ENCODE data around the gene GLTP. TPM values are rescaled to one million over a fixed set of nuclear protein-coding genes. Genes with fewer than 3 reads are reported as not detected.

GLTP gene
- total RNA-seq, 2 donors from 2014 or later: 15.2 to 20.9 TPM

GRCh38 chr12:109921982-109922381 is 41.6 kb upstream of the GLTP start:
- WGBS, 2 experiments (ENCODE audit: insufficient coverage in 1 of 2, insufficient read length in 1 of 2): 98% methylated on average over 4 of the region's 4 CpGs; no CpG with 5 or more reads in 1 of the 2 experiments
- no peaks in the 10 kb centered on the region for H3K27me3 ChIP-seq (ENCODE audit: control insufficient read depth, insufficient read depth, low read length, poor library complexity, severe bottlenecking)
- H3K27ac ChIP-seq (ENCODE audit: low read depth, low read length): no peak overlapping the region
- H3K4me1 ChIP-seq (ENCODE audit: control insufficient read depth, insufficient read depth, low read length): no peaks in the 10 kb centered on the region
- Mint-ChIP-seq H3K4me3 (no peak overlapping the region), H3K9me3 (no peaks in the 10 kb centered on the region), H3K36me3 (ENCODE audit: low read depth) (peaks cover 45% of the 10 kb centered on the region), H3K27ac (no peak overlapping the region), H3K27me3 (ENCODE audit: insufficient read depth) (no peaks in the 10 kb centered on the region), H3K4me1 (peaks cover 6% of the 10 kb centered on the region)
- H3K36me3 ChIP-seq (ENCODE audit: control insufficient read depth, insufficient read depth, low read length): peaks cover 33% of the 10 kb centered on the region
- no peak for DNase-seq
- H3K9ac ChIP-seq (ENCODE audit: extremely low read depth, low read length, poor library complexity, severe bottlenecking): no peak overlapping the region
- no peaks in the 10 kb centered on the region for H3K9me3 ChIP-seq (ENCODE audit: control insufficient read depth, low read length)
- no peak overlapping the region for H3K4me3 ChIP-seq (ENCODE audit: low read length)
- no peak for TF ChIP-seq CTCF (conservative IDR thresholded peaks at IDR 0.05)

- no peaks in the 10 kb centered on the region for H3K9me3 Mint-ChIP-seq
- TF ChIP-seq CTCF (conservative IDR thresholded peaks at IDR 0.05): no peak
- H3K4me3 Mint-ChIP-seq: no peak overlapping the region
- no peaks in the 10 kb centered on the region for H3K4me1 ChIP-seq (ENCODE audit: control insufficient read depth, insufficient read depth, low read length)
- H3K36me3 ChIP-seq (ENCODE audit: control insufficient read depth, insufficient read depth, low read length): peaks cover 39% of the 10 kb centered on the region
- WGBS, 2 experiments (ENCODE audit: insufficient coverage in 1 of 2, insufficient read length in 1 of 2): 91 to 93% methylated on average over 9 to 11 of the region's 11 CpGs
- no peaks in the 10 kb centered on the region for H3K9me3 ChIP-seq (ENCODE audit: control insufficient read depth, low read length)
- peaks cover 6% of the 10 kb centered on the region for H3K4me1 Mint-ChIP-seq
- no peak overlapping the region for H3K9ac ChIP-seq (ENCODE audit: extremely low read depth, low read length, poor library complexity, severe bottlenecking)
- no peak for DNase-seq
- no peak overlapping the region for H3K27ac ChIP-seq (ENCODE audit: low read depth, low read length)
- no peaks in the 10 kb centered on the region for H3K27me3 ChIP-seq (ENCODE audit: control insufficient read depth, insufficient read depth, low read length, poor library complexity, severe bottlenecking)
- H3K36me3 Mint-ChIP-seq (ENCODE audit: low read depth): peaks cover 58% of the 10 kb centered on the region
- no peaks in the 10 kb centered on the region for H3K27me3 Mint-ChIP-seq (ENCODE audit: insufficient read depth)
- H3K4me3 ChIP-seq (ENCODE audit: low read length): no peak overlapping the region
- H3K27ac Mint-ChIP-seq: no peak overlapping the region
Observed at GRCh38 chr12:109920261-109920780, 40.0 kb upstream of the GLTP start.

GRCh38 chr12:109919456-109919855 is 39.1 kb upstream of the GLTP start:
- Histone ChIP-seq H3K9ac (ENCODE audit: extremely low read depth, low read length, poor library complexity, severe bottlenecking) (no peak overlapping the region), H3K27me3 (ENCODE audit: control insufficient read depth, insufficient read depth, low read length, poor library complexity, severe bottlenecking) (no peaks in the 10 kb centered on the region), H3K4me3 (ENCODE audit: low read length) (no peak overlapping the region), H3K36me3 (ENCODE audit: control insufficient read depth, insufficient read depth, low read length) (peaks cover 48% of the 10 kb centered on the region), H3K27ac (ENCODE audit: low read depth, low read length) (no peak overlapping the region), H3K9me3 (ENCODE audit: control insufficient read depth, low read length) (no peaks in the 10 kb centered on the region), H3K4me1 (ENCODE audit: control insufficient read depth, insufficient read depth, low read length) (no peaks in the 10 kb centered on the region)
- peaks cover 65% of the 10 kb centered on the region for H3K36me3 Mint-ChIP-seq (ENCODE audit: low read depth)
- no peak overlapping the region for H3K4me3 Mint-ChIP-seq
- no peak overlapping the region for H3K27ac Mint-ChIP-seq
- TF ChIP-seq CTCF (conservative IDR thresholded peaks at IDR 0.05): no peak
- no peaks in the 10 kb centered on the region for H3K9me3 Mint-ChIP-seq
- H3K4me1 Mint-ChIP-seq: no peaks in the 10 kb centered on the region
- no peak for DNase-seq
- H3K27me3 Mint-ChIP-seq (ENCODE audit: insufficient read depth): no peaks in the 10 kb centered on the region
- 90 to 95% methylated on average over 5 to 9 of the region's 10 CpGs for WGBS, 2 experiments (ENCODE audit: insufficient coverage in 1 of 2, insufficient read length in 1 of 2)
